ENCODE results near the gene LCN6. TPM values are rescaled to one million over a fixed set of nuclear protein-coding genes. Genes with fewer than 3 reads are reported as not detected.

The LCN6 gene
- total RNA-seq, 1 donor from 2014 or later = not detected

GRCh38 chr9:136744773-136745172, 3.6 kb downstream of the LCN6 start:
- DNase-seq (ENCODE audit: low read depth in 2 of 2) = no peak

GRCh38 chr9:136743639-136744211, 4.6 kb downstream of the LCN6 start:
- DNase-seq (ENCODE audit: low read depth in 2 of 2) = no peak

GRCh38 chr9:136742591-136743391, 5.5 kb downstream of the LCN6 start, which contains the start of gene LCN10:
Gene LCN10 (minus strand): TSS chr9:136742940. CDS start chr9:136742903, 37 bp downstream.
- no peak for DNase-seq (ENCODE audit: low read depth in 2 of 2)

DNA sequence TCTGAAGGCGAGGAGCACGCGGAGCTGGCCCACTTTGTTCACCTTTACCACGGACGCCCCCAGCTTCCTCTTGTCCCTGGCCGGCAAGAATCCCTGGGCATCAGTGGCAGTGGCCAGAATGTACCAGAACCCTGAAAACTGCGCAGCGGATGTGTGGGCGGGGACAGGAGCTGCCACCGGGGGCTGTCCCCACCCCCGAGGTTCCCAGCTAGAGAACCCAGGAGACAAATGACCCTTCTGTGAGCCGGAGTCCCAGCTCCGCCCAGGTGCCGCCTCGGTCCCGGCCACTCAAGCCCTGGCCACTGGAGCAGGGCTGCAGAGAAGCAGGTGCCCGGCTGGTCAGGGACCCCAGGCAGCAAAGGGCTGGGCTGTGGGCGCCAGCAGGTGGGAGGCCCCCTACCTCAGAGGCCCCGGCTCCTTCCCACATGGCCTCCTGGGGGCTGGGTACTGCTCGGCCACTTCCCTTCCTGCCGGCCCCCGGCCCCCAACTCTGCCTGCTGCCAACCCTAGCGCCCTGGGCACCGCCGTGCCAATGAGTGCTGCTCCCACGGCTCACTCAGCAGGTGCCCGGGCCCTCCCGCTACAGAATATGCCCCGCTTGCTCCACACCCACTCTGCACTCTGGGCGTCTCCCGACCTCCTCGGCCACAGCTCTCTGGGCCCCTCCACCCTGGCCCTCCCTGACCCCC, 6.3 kb downstream of the LCN6 start:
- no peak for DNase-seq (ENCODE audit: low read depth in 2 of 2)

- no peak for DNase-seq (ENCODE audit: low read depth in 2 of 2)
Measured at GRCh38 chr9:136740971-136741882, 7.1 kb downstream of the LCN6 start.

- no peak for DNase-seq (ENCODE audit: low read depth in 2 of 2)
Measured at GRCh38 chr9:136740491-136740890, 7.8 kb downstream of the LCN6 start.

DNA sequence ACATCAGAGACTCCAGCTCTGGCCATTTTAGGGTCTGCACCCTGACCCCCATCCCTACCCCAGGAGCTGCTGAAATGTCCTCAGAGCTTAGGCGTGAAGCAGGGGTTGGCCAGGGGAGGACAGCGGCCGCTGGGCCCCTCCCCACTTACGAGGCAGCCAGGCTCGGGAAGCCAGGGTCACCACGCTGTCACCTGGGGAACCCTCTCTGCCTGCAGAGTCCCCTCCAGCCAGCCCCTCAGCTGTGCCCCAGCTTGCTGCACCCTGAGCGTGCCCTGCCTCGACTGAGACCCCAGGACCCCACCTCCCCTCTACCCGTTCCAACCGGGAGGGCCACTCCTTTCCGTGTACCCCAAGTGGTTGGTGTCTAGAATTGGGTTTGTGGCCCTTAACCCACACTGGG, 8.3 kb downstream of the LCN6 start:
- no peak for DNase-seq (ENCODE audit: low read depth in 2 of 2)

GRCh38 chr9:136739509-136739908, 8.8 kb downstream of the LCN6 start:
- DNase-seq (ENCODE audit: low read depth in 2 of 2) = no peak

- DNase-seq (ENCODE audit: low read depth in 2 of 2) = no peak
Measured at GRCh38 chr9:136738960-136739359, 9.4 kb downstream of the LCN6 start.

DNA sequence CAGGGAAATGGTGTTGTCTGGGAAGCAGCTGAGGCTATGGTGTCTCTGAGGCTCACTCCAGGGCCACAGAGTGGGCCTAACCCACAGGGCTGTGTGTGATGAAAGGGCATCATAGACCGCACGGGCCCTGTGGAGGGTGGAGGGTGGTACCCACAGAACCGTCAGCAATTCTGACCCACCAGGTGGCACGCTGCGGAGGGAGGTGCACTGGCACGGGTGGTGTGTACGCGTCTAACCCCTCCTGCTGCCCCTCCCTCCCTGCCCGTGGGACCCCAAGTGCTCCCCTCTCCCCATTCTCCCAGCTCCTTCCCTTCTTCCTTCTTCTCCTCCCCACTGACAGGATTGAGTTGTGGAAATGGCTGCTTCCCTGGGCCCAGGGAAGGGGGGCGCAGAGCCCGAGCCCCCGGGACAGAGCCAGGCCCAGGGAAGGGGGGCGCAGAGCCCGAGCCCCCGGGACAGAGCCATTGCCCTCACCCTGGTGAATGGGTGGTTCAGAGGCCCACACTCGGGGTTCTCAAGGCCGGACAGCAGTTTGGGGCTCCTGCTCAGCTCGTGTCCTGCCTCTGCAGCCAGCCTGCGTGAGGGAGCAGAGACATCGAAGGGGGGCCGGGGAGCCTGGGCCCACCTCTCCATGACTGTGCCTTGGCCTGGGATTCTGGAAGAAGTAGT, 12.4 kb downstream of the LCN6 start:
- no peak for DNase-seq (ENCODE audit: low read depth in 2 of 2)

DNA sequence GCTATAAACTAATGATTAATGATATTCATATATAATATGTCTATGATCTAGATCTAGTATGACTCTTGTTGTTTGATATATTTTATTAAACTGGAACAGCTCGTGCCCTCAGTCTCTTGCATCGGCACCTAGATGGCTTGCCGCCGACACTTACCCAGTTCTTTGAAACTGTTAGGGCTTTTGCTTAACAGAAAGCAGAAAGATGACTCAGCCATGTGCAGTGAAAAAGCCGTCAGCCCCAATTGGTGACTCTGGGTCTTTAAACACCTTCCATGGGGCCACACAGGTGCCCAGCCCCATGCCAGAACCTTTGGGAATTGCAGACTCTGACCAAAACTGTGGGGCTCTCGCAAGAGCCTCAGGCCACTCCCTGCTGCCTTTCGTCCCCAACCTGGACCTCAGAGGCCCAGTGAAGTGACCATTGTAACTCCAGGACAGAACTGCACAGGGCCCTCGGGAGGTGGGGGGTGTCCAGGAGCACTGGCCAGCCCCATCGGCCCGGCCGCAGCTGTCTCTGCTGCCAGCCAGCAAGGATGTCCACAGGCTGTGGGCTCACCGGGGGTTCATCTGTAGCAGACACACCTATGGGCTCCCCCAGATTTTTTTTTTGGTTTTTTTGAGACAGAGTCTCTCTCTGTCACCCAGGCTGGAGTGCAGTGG, 13.4 kb downstream of the LCN6 start:
- DNase-seq (ENCODE audit: low read depth in 2 of 2) = no peak

- no peak for DNase-seq (ENCODE audit: low read depth in 2 of 2)
Measured at GRCh38 chr9:136733611-136734010, 14.7 kb downstream of the LCN6 start.

GRCh38 chr9:136732444-136733178, 15.7 kb downstream of the LCN6 start:
- no peak for DNase-seq (ENCODE audit: low read depth in 2 of 2)

- DNase-seq (ENCODE audit: low read depth in 2 of 2) = no peak
Measured at GRCh38 chr9:136729926-136730325, 18.4 kb downstream of the LCN6 start.

- DNase-seq (ENCODE audit: low read depth in 2 of 2) = no peak
Measured at GRCh38 chr9:136729144-136729543, 19.2 kb downstream of the LCN6 start.

DNA sequence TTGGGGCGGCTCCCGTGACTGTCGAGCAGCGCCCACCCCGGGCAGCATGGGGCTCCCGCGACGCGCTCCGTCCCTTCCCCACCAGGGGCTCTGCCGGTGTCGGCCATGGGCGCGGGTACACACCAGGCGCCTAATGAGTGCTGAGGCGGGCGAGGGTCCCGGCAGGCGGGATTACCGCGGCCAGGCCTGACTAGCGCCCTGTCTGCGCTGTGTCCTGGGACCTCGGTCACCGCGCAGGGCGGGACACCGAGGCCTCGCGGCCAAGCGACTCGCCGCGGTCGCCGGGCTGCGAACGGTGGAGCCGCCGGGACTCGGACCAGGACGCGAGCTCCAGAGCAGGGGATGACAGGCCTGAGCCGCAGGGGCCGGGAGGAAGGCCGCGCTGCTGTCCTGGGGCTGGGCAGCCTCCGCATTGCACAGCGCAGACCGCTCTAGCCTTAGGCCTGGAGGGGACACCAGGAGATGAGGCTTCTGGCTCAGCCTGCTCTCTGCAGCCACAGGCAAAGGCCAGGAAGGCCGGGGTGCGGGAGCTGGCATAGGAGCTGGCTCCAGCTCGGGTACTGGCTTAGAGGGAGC, 19.7 kb downstream of the LCN6 start:
- DNase-seq (ENCODE audit: low read depth in 2 of 2) = peak in 1 of 2 donors; percentile 52

DNA sequence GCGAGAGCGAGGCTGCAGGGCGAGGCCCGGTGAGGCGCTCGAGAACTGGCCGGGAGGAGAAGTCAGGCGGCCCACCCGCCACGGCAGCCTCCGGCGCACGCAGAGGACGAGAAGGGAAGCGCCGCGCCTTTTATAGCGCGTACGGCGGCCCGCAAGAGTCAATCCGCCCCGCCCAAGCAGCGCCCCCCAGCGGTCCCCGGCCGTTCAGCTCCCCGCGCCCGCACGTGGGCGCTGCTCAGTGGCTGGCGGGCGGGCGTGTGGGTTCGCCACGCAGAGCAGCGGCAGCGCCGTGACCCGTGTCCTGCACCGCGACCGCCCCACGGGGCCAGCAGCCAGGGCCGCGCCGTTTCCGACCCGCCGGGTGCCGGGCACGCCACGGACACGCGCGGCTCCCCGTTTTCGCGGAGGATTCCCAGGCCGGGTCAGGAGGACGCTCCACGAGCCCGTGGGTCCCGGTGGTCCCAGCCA, 20.2 kb downstream of the LCN6 start:
- peak; percentile 76 to 92 for DNase-seq (ENCODE audit: low read depth in 2 of 2)

- peak in 1 of 2 donors; percentile 68 for DNase-seq (ENCODE audit: low read depth in 2 of 2)
Measured at GRCh38 chr9:136726631-136727191, 21.6 kb downstream of the LCN6 start.

GRCh38 chr9:136726118-136726517, 22.2 kb downstream of the LCN6 start:
- peak in 1 of 2 donors; percentile 56 for DNase-seq (ENCODE audit: low read depth in 2 of 2)

Data from dermis microvascular lymphatic vessel endothelial cell (primary cell).